SU-DHL-6 (cell line): ENCODE data around the gene OSCAR.
"Not testable (repeated sequence)": the region's sequence is repeated elsewhere in the genome, so short reads cannot be mapped to it uniquely, and the experiment has no call there.

ENCODE experiments used
- H2AFZ ChIP-seq: fragments of 200-600 bp; sonication (generic); 2 replicates; pipeline ENCODE4 v1.6.1; 2014; ENCODE audit warnings: low read depth, mild to moderate bottlenecking, moderate library complexity, mixed read lengths, antibody characterized with exemption, low read length; ENCODE audit not compliant: severe bottlenecking
- H3F3A ChIP-seq: fragments of 200-600 bp; shearing (Covaris generic); 2 replicates; pipeline ENCODE4 v1.6.0; 2016; ENCODE audit warnings: antibody characterized with exemption, mild to moderate bottlenecking; ENCODE audit not compliant: insufficient read depth
- H3K27ac ChIP-seq: fragments of 200-600 bp; sonication (generic); 2 replicates; pipeline ENCODE4 v1.5.1; 2016; ENCODE audit warnings: low read depth, mild to moderate bottlenecking, low read length, moderate library complexity, mixed read lengths
- H3K27me3 ChIP-seq: fragments of 200-600 bp; sonication (generic), shearing (Covaris generic); 2 replicates; pipeline ENCODE4 v1.6.0; 2014; ENCODE audit warnings: mild to moderate bottlenecking, low read length
- H3K36me3 ChIP-seq: fragments of 200-600 bp; sonication (generic); 2 replicates; pipeline ENCODE4 v1.6.1; 2014; ENCODE audit warnings: mild to moderate bottlenecking, low read length, mixed read lengths
- H3K4me2 ChIP-seq: fragments of 300-600, 200-600 bp; shearing (Covaris generic), sonication (generic); 2 replicates; pipeline ENCODE4 v1.6.0; 2014; ENCODE audit warnings: low read length, low read depth, mild to moderate bottlenecking; ENCODE audit not compliant: poor library complexity, severe bottlenecking
- H3K4me3 ChIP-seq: fragments of 200-600 bp; sonication (generic); 2 replicates; pipeline ENCODE4 v1.5.1; 2014; ENCODE audit warnings: antibody characterized with exemption, low read length, mild to moderate bottlenecking, mixed read lengths; ENCODE audit not compliant: insufficient read depth, poor library complexity, severe bottlenecking
- H3K79me2 ChIP-seq: fragments of 200-600 bp; sonication (generic); 2 replicates; pipeline ENCODE4 v1.6.1; 2014; ENCODE audit warnings: mild to moderate bottlenecking, low read length, moderate library complexity; ENCODE audit not compliant: insufficient read depth
- H3K9ac ChIP-seq: fragments of 200-600 bp; sonication (generic); 2 replicates; pipeline ENCODE4 v1.7.0; 2014; ENCODE audit warnings: mild to moderate bottlenecking, low read length
- H3K9me2 ChIP-seq: fragments of 200-600 bp; sonication (generic); replicated peaks from 2 replicates; pipeline ENCODE4 v1.6.1; 2014; ENCODE audit warnings: low read length; ENCODE audit not compliant: insufficient read depth
- H3K9me3 ChIP-seq: fragments of 200-600 bp; sonication (generic); 2 replicates; pipeline ENCODE4 v1.6.1; 2014; ENCODE audit warnings: low read length, mixed read lengths; ENCODE audit not compliant: insufficient read depth
- H4K20me1 ChIP-seq: fragments of 200-600 bp; sonication (generic); 2 replicates; pipeline ENCODE4 v1.6.1; 2014; ENCODE audit warnings: low read depth, mild to moderate bottlenecking, antibody characterized with exemption, low read length, moderate library complexity, mixed read lengths
- EZH2phosphoT487 ChIP-seq: fragments of 200-600 bp; sonication (generic), shearing (Covaris generic); conservative IDR thresholded peaks from 2 replicates; pipeline ENCODE4 v1.6.1; 2018; ENCODE audit warnings: mild to moderate bottlenecking, antibody characterized with exemption, low read length, moderate library complexity, mixed read lengths
- TF ChIP-seq, protein P1 (sequence below): fragments of 200-600 bp; sonication (generic); IDR thresholded peaks from one replicate; pipeline ENCODE4 v1.5.1; 2017; ENCODE audit warnings: antibody characterized with exemption, mild to moderate bottlenecking, low read length, moderate library complexity; ENCODE audit not compliant: insufficient read depth, poor library complexity, severe bottlenecking

OSCAR gene

DNA sequence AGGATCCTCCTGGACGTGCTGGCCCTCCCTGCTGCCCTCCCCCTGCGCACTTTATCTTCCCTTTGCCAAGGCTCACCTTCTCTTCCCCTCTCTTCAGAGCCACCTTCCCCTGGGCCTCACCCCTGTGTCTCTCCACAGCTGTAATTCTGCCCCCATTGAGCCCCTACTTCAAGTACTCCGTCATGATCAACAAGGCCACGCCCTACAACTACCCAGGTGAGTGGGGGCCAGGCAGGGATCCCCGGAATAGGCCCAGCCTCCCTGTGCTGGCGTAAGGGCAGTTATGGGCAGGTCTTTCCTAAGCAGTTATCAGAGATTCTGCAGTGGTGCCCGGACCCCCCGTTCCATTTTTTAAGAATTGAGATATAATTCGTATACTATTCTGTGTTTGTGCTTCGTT lies 5.2 kb upstream of the OSCAR start:
- H3K27me3 ChIP-seq = no peaks in the 10 kb centered on the region
- H3K79me2 ChIP-seq = peaks cover 16% of the 10 kb centered on the region
- H3K4me2 ChIP-seq = no peak overlapping the region

GRCh38 chr19:54104998-54105715 lies 4.6 kb upstream of the OSCAR start:
- H3K36me3 ChIP-seq = no peaks in the 10 kb centered on the region
- no peaks in the 10 kb centered on the region for H3F3A ChIP-seq
- H3K9ac ChIP-seq = no peak overlapping the region
- no peak overlapping the region for H2AFZ ChIP-seq
- H3K4me2 ChIP-seq = no peak overlapping the region
- H3K9me2 ChIP-seq = no peaks in the 10 kb centered on the region
- TF ChIP-seq, protein P1, sequence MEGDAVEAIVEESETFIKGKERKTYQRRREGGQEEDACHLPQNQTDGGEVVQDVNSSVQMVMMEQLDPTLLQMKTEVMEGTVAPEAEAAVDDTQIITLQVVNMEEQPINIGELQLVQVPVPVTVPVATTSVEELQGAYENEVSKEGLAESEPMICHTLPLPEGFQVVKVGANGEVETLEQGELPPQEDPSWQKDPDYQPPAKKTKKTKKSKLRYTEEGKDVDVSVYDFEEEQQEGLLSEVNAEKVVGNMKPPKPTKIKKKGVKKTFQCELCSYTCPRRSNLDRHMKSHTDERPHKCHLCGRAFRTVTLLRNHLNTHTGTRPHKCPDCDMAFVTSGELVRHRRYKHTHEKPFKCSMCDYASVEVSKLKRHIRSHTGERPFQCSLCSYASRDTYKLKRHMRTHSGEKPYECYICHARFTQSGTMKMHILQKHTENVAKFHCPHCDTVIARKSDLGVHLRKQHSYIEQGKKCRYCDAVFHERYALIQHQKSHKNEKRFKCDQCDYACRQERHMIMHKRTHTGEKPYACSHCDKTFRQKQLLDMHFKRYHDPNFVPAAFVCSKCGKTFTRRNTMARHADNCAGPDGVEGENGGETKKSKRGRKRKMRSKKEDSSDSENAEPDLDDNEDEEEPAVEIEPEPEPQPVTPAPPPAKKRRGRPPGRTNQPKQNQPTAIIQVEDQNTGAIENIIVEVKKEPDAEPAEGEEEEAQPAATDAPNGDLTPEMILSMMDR = no peak
- no peak for TF ChIP-seq EZH2phosphoT487
- H3K4me3 ChIP-seq = no peak overlapping the region
- H3K9me3 ChIP-seq = no peaks in the 10 kb centered on the region
- no peaks in the 10 kb centered on the region for H3K27me3 ChIP-seq
- H3K79me2 ChIP-seq = peaks cover 16% of the 10 kb centered on the region
- H4K20me1 ChIP-seq = no peaks in the 10 kb centered on the region
- no peak overlapping the region for H3K27ac ChIP-seq

More for the DNA sequence above, 5.2 kb upstream of the OSCAR start:
- H3K9ac ChIP-seq = no peak overlapping the region
- no peak for TF ChIP-seq EZH2phosphoT487
- TF ChIP-seq, protein P1 = no peak
- H4K20me1 ChIP-seq = no peaks in the 10 kb centered on the region
- H3K9me3 ChIP-seq = no peaks in the 10 kb centered on the region
- H3K9me2 ChIP-seq = no peaks in the 10 kb centered on the region
- no peaks in the 10 kb centered on the region for H3K36me3 ChIP-seq
- H2AFZ ChIP-seq = no peak overlapping the region
- no peak overlapping the region for H3K27ac ChIP-seq
- H3K4me3 ChIP-seq = no peak overlapping the region
- no peaks in the 10 kb centered on the region for H3F3A ChIP-seq

DNA sequence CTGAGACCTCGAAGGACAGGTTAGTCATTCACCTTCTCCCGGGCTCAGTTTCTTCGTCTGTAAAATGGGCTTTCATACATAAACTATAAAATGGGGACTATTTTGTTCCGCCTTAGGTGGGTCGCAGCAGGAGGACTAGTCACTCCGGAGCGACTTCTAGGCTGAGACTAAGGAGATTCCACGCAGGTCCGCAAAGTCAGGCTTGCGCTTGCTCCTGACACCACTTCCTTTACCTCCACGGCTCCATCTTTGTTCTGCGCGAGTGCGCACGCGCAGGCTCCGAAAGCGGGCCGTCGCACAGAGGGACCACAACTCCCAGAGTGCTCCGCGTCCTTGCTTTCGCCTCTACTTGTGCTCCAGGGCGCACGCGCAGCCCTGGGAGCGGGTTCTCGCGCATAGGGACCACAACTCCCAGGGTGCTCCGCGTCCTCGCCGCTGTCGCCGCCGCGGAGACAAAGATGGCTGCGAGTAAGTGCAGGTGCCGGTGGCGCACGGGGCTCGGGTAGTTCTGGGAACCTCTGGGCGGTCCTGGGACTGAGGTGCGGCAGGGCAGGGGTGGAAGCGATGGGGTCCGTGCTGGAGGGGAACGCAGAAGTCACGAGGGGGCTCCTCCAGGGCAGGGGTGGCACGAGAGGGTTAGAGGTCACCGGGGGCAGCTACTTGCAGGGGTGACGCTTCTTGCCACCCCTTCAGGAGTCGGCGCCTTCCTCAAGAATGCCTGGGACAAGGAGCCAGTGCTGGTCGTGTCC lies 2.0 kb upstream of the OSCAR start, which contains the start of gene NDUFA3:
TSS of gene NDUFA3 (plus strand) at position 435 of the 749 bp plus-strand sequence. CDS start at position 459, 24 bp downstream.
- TF ChIP-seq EZH2phosphoT487 = no peak
- TF ChIP-seq, protein P1 = no peak
- no peaks in the 10 kb centered on the region for H3K9me2 ChIP-seq
- H2AFZ ChIP-seq = peak within 1 kb of the TSS; percentile 88
- H3F3A ChIP-seq = no peaks in the 10 kb centered on the region
- H3K4me2 ChIP-seq = peak within 1 kb of the TSS; percentile 87
- peak within 1 kb of the TSS; percentile 84 for H3K9ac ChIP-seq
- H4K20me1 ChIP-seq = no peaks in the 10 kb centered on the region
- H3K27me3 ChIP-seq = no peaks in the 10 kb centered on the region
- peak within 1 kb of the TSS; percentile 83 for H3K4me3 ChIP-seq
- peaks cover 16% of the 10 kb centered on the region for H3K79me2 ChIP-seq
- no peaks in the 10 kb centered on the region for H3K36me3 ChIP-seq
- no peaks in the 10 kb centered on the region for H3K9me3 ChIP-seq
- H3K27ac ChIP-seq = no peak within 1 kb of the TSS

GRCh38 chr19:54099903-54100255 lies 724 bp downstream of the OSCAR start:
- not testable (repeated sequence) for H4K20me1 ChIP-seq, H2AFZ ChIP-seq, H3K4me3 ChIP-seq, H3K27me3 ChIP-seq, H3K4me2 ChIP-seq, H3K9me2 ChIP-seq, H3K9me3 ChIP-seq, H3K27ac ChIP-seq, H3K9ac ChIP-seq, H3K36me3 ChIP-seq, H3F3A ChIP-seq
- peaks cover 11% of the 10 kb centered on the region for H3K79me2 ChIP-seq
